ENCODE results near the gene PER2.

PER2 gene

DNA sequence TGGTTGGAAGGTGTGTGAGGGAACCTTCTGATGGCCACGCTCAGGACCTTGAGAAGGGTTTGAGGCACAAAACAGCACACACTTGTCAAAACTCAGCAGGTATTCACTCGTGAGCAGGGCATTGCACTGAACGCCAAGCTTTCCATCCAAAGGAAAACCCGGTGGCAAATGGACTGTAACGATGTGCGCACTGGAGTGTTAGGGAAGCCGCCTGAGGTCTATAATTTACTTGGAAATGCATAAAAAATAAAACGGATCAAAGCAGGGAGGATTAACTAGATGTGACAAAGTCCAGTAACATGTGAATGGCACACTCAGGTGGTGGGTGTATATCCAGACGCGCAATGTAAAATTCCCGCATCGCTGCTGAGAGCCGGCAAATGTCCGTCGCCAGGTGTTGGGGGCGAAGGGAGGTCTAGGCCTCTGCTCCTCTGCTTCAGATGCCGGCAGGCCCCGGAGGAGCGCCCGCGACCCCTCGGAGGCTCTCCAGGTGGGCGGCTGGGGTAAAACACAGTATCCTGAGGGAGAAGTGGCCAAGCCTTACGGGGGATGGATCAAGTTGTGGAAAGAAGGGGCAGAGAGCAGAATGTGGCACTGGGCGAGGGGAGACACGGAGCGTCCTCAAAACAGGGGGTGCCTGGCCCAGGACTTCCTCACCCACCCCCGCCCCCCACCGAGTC is 63.9 kb downstream of the PER2 start:
- no peak overlapping the region for H3K9ac ChIP-seq (ENCODE audit: insufficient read length, low read depth)
- TF ChIP-seq YY1 (IDR thresholded peaks at IDR 0.05; ENCODE audit: insufficient read depth, insufficient read length) (no peak), SUZ12 (IDR thresholded peaks at IDR 0.05; ENCODE audit: extremely low read depth, insufficient read depth, insufficient read length) (no peak), ZNF274 (IDR thresholded peaks at IDR 0.05; ENCODE audit: low read depth, low read length) (no peak)
- peaks cover 2% of the 10 kb centered on the region for H3K27me3 ChIP-seq (ENCODE audit: insufficient read depth, insufficient read length)
- H3K4me3 ChIP-seq (ENCODE audit: insufficient read length, low read depth): no peak overlapping the region
- H3K4me1 ChIP-seq (ENCODE audit: insufficient read depth, insufficient read length): peaks cover 2% of the 10 kb centered on the region
- H3K9me3 ChIP-seq (ENCODE audit: insufficient read depth, low read length): peaks cover 8% of the 10 kb centered on the region; the same call in 1 of the 2 replicates
- DNase-seq (ENCODE audit: low read depth, low spot score): no peak
- H3K36me3 ChIP-seq (ENCODE audit: insufficient read depth, insufficient read length, low read length): peaks cover 10% of the 10 kb centered on the region

DNA sequence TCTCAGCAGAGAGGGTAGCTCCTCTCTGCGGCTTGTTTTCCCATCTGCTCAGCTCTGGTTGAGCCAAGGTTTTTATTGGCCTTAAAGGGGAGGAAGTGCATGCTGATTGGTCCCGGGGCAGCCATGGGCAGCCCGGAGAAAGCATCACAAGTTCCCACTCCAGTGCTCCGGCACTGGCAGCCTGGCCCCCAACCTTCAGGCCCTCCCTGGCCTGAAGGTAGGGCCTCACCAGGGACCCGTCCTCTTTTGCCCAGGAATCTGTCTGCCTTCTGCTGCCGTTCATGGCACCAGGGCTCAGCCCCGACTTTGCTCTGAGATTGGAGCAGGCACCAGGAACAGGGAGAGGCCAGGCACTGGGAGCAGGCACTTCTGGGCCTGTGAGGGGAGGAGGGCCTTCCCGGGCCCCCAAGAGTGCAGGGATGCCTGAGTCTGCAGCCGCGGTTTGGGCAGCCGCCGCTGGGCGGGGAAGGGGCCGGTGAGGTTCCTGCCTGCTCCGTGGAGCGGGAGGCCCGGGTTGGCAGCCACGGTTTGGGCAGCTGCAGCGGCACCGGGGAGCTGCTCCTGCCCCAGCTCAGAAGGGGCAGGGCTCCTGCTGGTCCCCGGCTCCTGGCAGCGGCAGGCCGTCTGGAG is 67.4 kb downstream of the PER2 start:
- Histone ChIP-seq H3K27me3 (ENCODE audit: insufficient read depth, insufficient read length) (no peaks in the 10 kb centered on the region), H3K4me3 (ENCODE audit: insufficient read length, low read depth) (no peak overlapping the region), H3K9me3 (ENCODE audit: insufficient read depth, low read length) (peaks cover 8% of the 10 kb centered on the region; the same call in 1 of the 2 replicates), H3K36me3 (ENCODE audit: insufficient read depth, insufficient read length, low read length) (peaks cover 2% of the 10 kb centered on the region), H3K4me1 (ENCODE audit: insufficient read depth, insufficient read length) (peaks cover 6% of the 10 kb centered on the region), H3K9ac (ENCODE audit: insufficient read length, low read depth) (no peak overlapping the region)
- TF ChIP-seq YY1 (IDR thresholded peaks at IDR 0.05; ENCODE audit: insufficient read depth, insufficient read length) (no peak), ZNF274 (IDR thresholded peaks at IDR 0.05; ENCODE audit: low read depth, low read length) (no peak), SUZ12 (IDR thresholded peaks at IDR 0.05; ENCODE audit: extremely low read depth, insufficient read depth, insufficient read length) (no peak)
- no peak for DNase-seq (ENCODE audit: low read depth, low spot score)

DNA sequence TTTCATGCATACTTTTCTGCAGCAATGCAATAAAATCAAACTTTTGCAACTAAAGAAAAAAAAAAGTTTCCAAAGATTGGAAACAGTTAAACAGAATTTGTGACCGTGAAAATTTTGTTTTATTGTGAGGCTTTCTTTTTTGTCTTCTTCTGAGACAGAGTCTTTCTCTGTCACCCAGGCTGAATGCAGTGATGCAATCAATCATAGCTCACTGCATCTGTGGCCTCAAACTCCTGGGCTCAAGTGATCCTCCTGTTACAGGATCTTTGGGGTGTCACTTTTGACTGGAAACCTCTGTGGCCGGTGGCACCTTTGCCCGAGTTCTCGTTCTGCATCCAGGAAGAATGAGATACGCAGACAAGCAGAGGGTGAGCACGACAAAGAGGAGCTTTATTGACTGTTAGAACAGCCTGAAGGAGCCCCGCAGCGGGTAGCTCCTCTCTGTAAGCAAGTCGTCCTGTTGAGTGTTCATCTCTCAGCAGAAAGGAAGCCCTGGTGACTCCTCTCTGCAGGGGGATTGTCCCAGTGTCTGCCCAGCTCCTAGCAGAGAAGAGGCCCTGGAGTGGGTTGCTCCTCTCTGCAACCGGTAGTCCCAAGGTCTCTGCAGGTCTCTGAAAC is 68.0 kb downstream of the PER2 start:
- Histone ChIP-seq H3K27me3 (ENCODE audit: insufficient read depth, insufficient read length) (no peaks in the 10 kb centered on the region), H3K9me3 (ENCODE audit: insufficient read depth, low read length) (peaks cover 8% of the 10 kb centered on the region; the same call in 1 of the 2 replicates), H3K4me3 (ENCODE audit: insufficient read length, low read depth) (no peak overlapping the region), H3K4me1 (ENCODE audit: insufficient read depth, insufficient read length) (peaks cover 6% of the 10 kb centered on the region), H3K36me3 (ENCODE audit: insufficient read depth, insufficient read length, low read length) (no peaks in the 10 kb centered on the region), H3K9ac (ENCODE audit: insufficient read length, low read depth) (no peak overlapping the region)
- TF ChIP-seq YY1 (IDR thresholded peaks at IDR 0.05; ENCODE audit: insufficient read depth, insufficient read length): no peak
- no peak for TF ChIP-seq ZNF274 (IDR thresholded peaks at IDR 0.05; ENCODE audit: low read depth, low read length)
- TF ChIP-seq SUZ12 (IDR thresholded peaks at IDR 0.05; ENCODE audit: extremely low read depth, insufficient read depth, insufficient read length): no peak
- DNase-seq (ENCODE audit: low read depth, low spot score): no peak

GRCh38 chr2:238216651-238217184 is 71.7 kb downstream of the PER2 start:
- Histone ChIP-seq H3K27me3 (ENCODE audit: insufficient read depth, insufficient read length) (no peaks in the 10 kb centered on the region), H3K9me3 (ENCODE audit: insufficient read depth, low read length) (peaks cover 8% of the 10 kb centered on the region; the same call in 1 of the 2 replicates), H3K9ac (ENCODE audit: insufficient read length, low read depth) (no peak overlapping the region), H3K4me3 (ENCODE audit: insufficient read length, low read depth) (no peak overlapping the region), H3K36me3 (ENCODE audit: insufficient read depth, insufficient read length, low read length) (no peaks in the 10 kb centered on the region), H3K4me1 (ENCODE audit: insufficient read depth, insufficient read length) (peaks cover 6% of the 10 kb centered on the region)
- no peak for DNase-seq (ENCODE audit: low read depth, low spot score)
- TF ChIP-seq YY1 (IDR thresholded peaks at IDR 0.05; ENCODE audit: insufficient read depth, insufficient read length) (no peak), ZNF274 (IDR thresholded peaks at IDR 0.05; ENCODE audit: low read depth, low read length) (no peak), SUZ12 (IDR thresholded peaks at IDR 0.05; ENCODE audit: extremely low read depth, insufficient read depth, insufficient read length) (no peak)

- no peak for TF ChIP-seq YY1 (IDR thresholded peaks at IDR 0.05; ENCODE audit: insufficient read depth, insufficient read length)
- no peak for TF ChIP-seq SUZ12 (IDR thresholded peaks at IDR 0.05; ENCODE audit: extremely low read depth, insufficient read depth, insufficient read length)
- TF ChIP-seq ZNF274 (IDR thresholded peaks at IDR 0.05; ENCODE audit: low read depth, low read length): no peak
- DNase-seq (ENCODE audit: low read depth, low spot score): no peak
- peaks cover 25% of the 10 kb centered on the region for H3K9me3 ChIP-seq (ENCODE audit: insufficient read depth, low read length)
- H3K36me3 ChIP-seq (ENCODE audit: insufficient read depth, insufficient read length, low read length): no peaks in the 10 kb centered on the region
- no peak overlapping the region for H3K4me3 ChIP-seq (ENCODE audit: insufficient read length, low read depth)
- H3K4me1 ChIP-seq (ENCODE audit: insufficient read depth, insufficient read length): peaks cover 3% of the 10 kb centered on the region
- H3K27me3 ChIP-seq (ENCODE audit: insufficient read depth, insufficient read length): peaks cover 9% of the 10 kb centered on the region
- H3K9ac ChIP-seq (ENCODE audit: insufficient read length, low read depth): no peak overlapping the region
Observed at GRCh38 chr2:238207006-238207405, 81.4 kb downstream of the PER2 start.

GRCh38 chr2:238203973-238204683 is 84.3 kb downstream of the PER2 start:
- Histone ChIP-seq H3K9ac (ENCODE audit: insufficient read length, low read depth) (peak overlapping the region; percentile 84), H3K4me1 (ENCODE audit: insufficient read depth, insufficient read length) (peaks cover 3% of the 10 kb centered on the region), H3K36me3 (ENCODE audit: insufficient read depth, insufficient read length, low read length) (peaks cover 14% of the 10 kb centered on the region), H3K27me3 (ENCODE audit: insufficient read depth, insufficient read length) (peaks cover 9% of the 10 kb centered on the region), H3K4me3 (ENCODE audit: insufficient read length, low read depth) (peak overlapping the region; percentile 85), H3K9me3 (ENCODE audit: insufficient read depth, low read length) (peaks cover 18% of the 10 kb centered on the region)
- no peak for TF ChIP-seq ZNF274 (IDR thresholded peaks at IDR 0.05; ENCODE audit: low read depth, low read length)
- no peak for TF ChIP-seq YY1 (IDR thresholded peaks at IDR 0.05; ENCODE audit: insufficient read depth, insufficient read length)
- TF ChIP-seq SUZ12 (IDR thresholded peaks at IDR 0.05; ENCODE audit: extremely low read depth, insufficient read depth, insufficient read length): no peak
- no peak for DNase-seq (ENCODE audit: low read depth, low spot score)
